ENCODE measurements around the gene COX4I1.

The COX4I1 gene

GRCh38 chr16:85768199-85768598 is 31.3 kb upstream of the COX4I1 start:
- DNase-seq, result no peak

GRCh38 chr16:85770741-85771140 is 28.8 kb upstream of the COX4I1 start:
- DNase-seq, result no peak

DNA sequence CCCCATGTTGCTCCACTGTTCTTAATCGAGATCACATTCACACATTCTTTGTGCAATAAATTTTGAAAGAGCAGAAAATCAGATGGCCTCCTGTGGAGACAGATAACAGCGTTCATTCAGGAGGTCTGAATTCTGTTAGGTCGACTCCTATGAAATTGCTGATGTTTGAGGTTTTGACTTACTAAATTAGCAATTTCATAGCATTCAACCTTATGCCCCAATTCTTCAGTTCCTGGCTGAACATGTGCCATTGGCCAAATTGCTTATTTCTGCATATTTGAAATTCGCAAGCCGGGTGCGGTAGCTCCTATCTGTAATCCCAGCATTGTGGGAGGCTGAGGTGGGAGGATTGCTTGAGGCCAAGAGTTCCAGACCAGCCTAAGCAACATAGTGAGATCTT is 26.5 kb upstream of the COX4I1 start:
- no peak for DNase-seq

GRCh38 chr16:85774136-85774535 is 25.4 kb upstream of the COX4I1 start:
- DNase-seq, result no peak

DNA sequence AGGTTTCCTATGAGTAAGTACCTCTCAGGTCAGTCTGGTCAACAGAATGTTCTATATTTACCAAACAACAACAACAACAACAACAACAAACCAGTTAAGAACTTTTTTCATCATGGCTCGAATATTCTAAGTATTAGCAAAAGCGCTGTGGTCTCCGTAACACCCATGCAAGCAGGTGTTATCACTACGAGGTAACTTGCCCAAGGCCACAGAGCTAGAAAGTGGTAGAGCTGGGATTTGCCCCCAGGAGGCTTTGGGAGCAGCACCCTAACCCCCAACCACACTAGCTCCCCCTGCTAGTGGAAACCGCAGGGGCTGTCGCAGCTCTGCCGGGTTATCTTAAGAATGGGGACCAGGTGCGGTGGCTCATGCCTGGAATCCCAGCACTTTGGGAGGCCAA is 24.7 kb upstream of the COX4I1 start:
- DNase-seq, result no peak

GRCh38 chr16:85777583-85778310 is 21.7 kb upstream of the COX4I1 start:
- no peak for DNase-seq

DNA sequence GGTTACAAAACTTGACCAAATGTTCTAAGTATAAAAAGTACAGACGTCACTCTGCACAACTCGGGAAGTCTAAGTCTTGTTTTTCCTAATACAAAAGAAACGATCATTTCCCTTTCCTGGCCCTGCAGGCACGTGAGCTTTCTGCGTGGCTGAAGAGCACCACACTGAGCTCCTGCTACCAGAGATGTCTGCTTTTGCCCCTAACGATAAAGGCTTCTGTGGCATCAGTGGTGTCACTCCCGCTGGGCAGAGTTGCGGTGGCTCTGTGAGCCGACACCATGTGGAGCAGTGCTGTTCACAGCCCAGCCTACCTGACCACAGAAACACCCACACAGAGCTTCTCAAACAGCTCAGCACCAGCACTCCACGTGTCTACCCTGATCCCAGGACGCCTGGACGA is 20.6 kb upstream of the COX4I1 start:
- DNase-seq, result no peak

GRCh38 chr16:85780281-85780680 is 19.2 kb upstream of the COX4I1 start:
- no peak for DNase-seq

GRCh38 chr16:85781156-85781555 is 18.3 kb upstream of the COX4I1 start:
- DNase-seq, result no peak

- peak; percentile 48 for DNase-seq
Observed at GRCh38 chr16:85781695-85782370, 17.7 kb upstream of the COX4I1 start.

GRCh38 chr16:85782451-85782850 is 17.0 kb upstream of the COX4I1 start:
- no peak for DNase-seq

DNA sequence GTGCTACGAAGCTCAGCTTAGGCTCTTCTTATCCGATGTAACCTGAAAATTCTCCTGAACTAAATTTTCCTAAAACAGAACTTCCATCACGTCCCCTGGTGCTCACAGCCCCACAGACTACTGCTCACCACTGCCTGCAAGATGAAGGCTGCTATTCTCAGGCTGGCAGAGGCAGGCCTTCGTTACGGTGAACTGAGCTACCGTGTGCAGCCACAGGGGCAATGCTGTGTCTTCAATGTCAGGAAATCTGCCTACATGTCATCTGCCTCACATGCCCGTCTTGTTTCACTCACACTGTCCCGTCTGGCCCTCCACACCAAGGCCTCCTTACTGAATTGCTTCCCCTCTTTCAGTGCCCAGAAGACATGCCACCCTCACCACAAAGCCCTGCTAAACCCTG is 16.1 kb upstream of the COX4I1 start:
- no peak for DNase-seq

- DNase-seq, result no peak
Observed at GRCh38 chr16:85784813-85785212, 14.7 kb upstream of the COX4I1 start.

GRCh38 chr16:85785927-85786326 is 13.6 kb upstream of the COX4I1 start:
- no peak for DNase-seq

DNA sequence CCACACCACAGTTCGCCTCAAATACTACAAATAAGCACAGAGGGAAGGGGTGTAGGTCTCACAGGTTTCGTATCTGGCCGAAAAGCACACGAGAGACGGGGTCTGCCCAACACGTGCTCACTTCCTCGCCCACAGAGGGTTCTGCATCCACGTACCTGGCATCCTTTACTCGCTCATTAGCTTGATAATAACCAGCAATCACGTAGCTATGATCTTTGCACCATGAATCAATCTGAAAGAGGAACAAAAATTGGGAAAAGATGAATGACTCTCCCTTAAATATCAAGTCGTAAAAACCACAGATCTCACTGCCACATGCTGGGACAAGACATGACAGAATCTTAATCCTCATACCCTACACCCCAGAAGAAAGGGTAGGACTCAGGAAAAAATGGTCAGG is 10.7 kb upstream of the COX4I1 start:
- no peak for DNase-seq

DNA sequence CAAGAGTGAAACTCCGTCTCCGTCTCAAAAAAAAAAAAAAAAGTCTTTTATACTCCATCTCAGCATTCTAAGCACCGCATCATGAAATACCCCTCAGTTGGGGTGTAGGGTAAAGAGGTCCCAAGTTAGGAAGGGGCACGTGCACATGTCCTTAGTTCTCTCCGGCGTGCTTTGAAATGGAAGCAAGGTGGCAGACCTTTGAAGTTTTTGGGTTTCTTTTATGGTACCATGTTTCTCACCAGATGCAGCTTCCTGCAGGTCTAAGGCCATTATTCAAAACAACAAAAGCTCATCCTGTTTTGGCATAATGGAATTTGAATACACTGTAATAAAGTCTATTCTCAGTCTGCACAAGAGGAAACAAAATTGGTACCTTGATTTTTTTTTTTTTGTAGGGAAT is 9.7 kb upstream of the COX4I1 start:
- DNase-seq, result no peak

- no peak for DNase-seq
Observed at GRCh38 chr16:85793662-85794298, 5.7 kb upstream of the COX4I1 start.

DNA sequence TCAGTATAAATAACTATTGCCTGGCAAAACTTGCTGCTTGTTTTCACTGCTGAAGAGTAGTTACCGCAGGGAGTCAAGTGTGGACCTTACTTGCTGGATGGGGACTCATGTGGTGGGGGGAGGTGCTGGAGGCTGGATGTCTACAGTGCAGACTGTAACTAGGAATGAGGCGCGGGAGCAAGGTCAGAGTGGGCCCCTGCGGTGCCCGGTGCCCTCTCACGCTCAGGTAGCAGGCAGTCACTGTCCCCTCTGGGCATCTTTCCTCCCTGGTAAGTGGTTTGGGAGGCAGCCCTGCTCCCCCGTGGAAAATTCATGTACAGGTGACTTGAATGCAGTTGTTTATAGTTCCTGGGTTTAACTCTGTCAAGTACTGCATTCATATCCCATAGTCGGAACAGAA is 4.8 kb upstream of the COX4I1 start:
- DNase-seq, result no peak

GRCh38 chr16:85796152-85796551 is 3.3 kb upstream of the COX4I1 start:
- no peak for DNase-seq

DNA sequence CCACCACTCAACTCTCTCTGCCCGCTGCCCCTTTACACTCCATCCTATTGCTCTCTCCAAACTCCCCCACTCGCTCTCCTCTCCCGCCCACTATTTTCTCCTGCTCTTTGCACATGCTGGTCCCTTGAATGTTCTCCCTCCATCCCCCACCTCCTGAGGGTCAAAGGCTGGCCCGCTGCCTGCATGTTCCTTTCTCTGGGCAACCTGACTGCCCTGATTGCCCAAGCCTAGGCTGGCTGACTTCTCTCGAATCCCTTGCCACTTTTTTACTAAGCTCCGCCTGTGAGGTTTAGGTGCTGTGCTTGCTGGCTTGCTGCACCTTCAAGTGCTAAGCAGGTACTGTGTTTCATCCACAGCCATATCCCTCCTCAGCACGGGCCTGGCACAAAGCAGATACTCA is 2.9 kb upstream of the COX4I1 start:
- no peak for DNase-seq

- DNase-seq, result no peak
Observed at GRCh38 chr16:85798283-85798776, 1.2 kb upstream of the COX4I1 start.

- peak; percentile 53 for DNase-seq
Observed at GRCh38 chr16:85798901-85799496, 496 bp upstream of the COX4I1 start.

DNA sequence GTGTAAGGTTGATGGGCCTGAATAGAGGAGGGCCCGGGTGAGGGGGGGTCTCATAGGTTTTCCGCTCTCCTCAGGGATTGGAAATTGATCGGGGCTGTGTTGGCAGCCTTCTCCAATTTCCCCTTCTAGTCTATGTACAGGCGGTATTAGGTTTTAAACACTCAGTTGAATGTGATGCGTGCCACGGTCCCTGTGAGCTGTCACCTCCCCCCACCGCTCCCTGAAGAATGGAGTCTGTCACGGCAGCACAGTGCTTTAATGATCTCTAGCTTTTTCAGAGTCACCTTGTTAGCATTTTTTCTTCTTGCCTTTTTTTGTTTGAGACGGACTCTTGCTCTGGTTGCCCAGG is 800 bp downstream of the COX4I1 start:
- DNase-seq, result no peak

DNA sequence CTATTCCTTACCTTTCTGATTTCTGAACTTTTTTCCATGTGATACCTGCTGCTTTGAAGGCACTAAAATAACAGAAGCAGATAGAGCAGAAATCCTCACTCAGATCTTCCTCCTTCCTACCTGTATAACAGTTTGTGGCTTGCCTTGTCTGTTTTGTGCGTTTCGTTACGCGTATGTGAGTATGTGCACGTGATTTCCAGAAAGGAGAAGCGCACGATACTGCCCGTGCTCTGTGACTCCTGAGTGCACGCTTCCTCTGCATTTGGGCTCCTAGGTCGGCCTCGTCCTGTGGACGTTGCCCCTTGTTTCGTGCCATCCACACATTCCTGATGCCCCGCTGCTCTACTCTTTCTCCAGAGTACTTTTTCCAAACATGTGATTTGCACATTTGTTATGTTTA is 4.1 kb downstream of the COX4I1 start:
- no peak for DNase-seq
